A673 (cell line): ENCODE data around the gene PYGM. TPM values are rescaled to one million over a fixed set of nuclear protein-coding genes. Genes with fewer than 3 reads are reported as not detected.

Experiments used
- BruUV-seq: library from RNA; stranded (reverse); fragments of 400-500 nt; replicated peaks from 2 replicates; lab custom pipeline; 2021; lab: Mats Ljungman, UMichigan
- CTCF ChIA-PET: fragments of 300-600 bp; sonication (Branson Sonifier 250); formaldehyde crosslinking; loops from one replicate; lab custom pipeline; 2022; ENCODE audit warnings: antibody characterized with exemption; lab: Charles Lee
- POLR2A ChIA-PET: fragments of 300-600 bp; sonication (Branson Sonifier 250); formaldehyde crosslinking; loops from one replicate; lab custom pipeline; 2022; ENCODE audit warnings: antibody characterized with exemption; ENCODE audit not compliant: low non-redundant PET; lab: Charles Lee
- DNase-seq: peaks from one replicate; pipeline ENCODE4 v3.0.0-alpha.2; 2015; ENCODE audit warnings: low spot score
- H3K27ac ChIP-seq: fragments of 200-600 bp; sonication (generic); 2 replicates; pipeline ENCODE4 v1.5.1; 2016; ENCODE audit warnings: mixed run types, low read depth, mild to moderate bottlenecking, mixed read lengths, antibody characterized with exemption, low read length; ENCODE audit not compliant: poor library complexity, severe bottlenecking
- H3K27me3 ChIP-seq: fragments of 200-600 bp; sonication (generic); replicated peaks from 2 replicates; pipeline ENCODE4 v1.6.1; 2017; ENCODE audit warnings: mixed run types, low read depth, mild to moderate bottlenecking, mixed read lengths, antibody characterized with exemption, low read length; ENCODE audit not compliant: insufficient read depth, poor library complexity
- H3K36me3 ChIP-seq: fragments of 200-600 bp; sonication (generic); 2 replicates; pipeline ENCODE4 v1.6.1; 2016; ENCODE audit warnings: mixed run types, mild to moderate bottlenecking, mixed read lengths, antibody characterized with exemption, low read length; ENCODE audit not compliant: insufficient read depth, poor library complexity, severe bottlenecking
- H3K4me1 ChIP-seq: fragments of 200-600 bp; sonication (generic); 2 replicates; pipeline ENCODE4 v1.6.1; 2017; ENCODE audit warnings: mixed run types, mild to moderate bottlenecking, mixed read lengths, antibody characterized with exemption, low read length; ENCODE audit not compliant: insufficient read depth, poor library complexity, severe bottlenecking
- H3K4me3 ChIP-seq: fragments of 200-600 bp; sonication (generic); 2 replicates; pipeline ENCODE4 v1.5.1; 2016; ENCODE audit warnings: low read depth, mixed run types, mild to moderate bottlenecking, mixed read lengths, low read length; ENCODE audit not compliant: poor library complexity, severe bottlenecking
- H3K9me3 ChIP-seq: fragments of 200-600 bp; sonication (generic); 2 replicates; pipeline ENCODE4 v1.6.1; 2016; ENCODE audit warnings: mixed run types, low read depth, mild to moderate bottlenecking, mixed read lengths, antibody characterized with exemption, low read length; ENCODE audit not compliant: poor library complexity, severe bottlenecking
- CTCF ChIP-seq: fragments of 300-800, 200-600 bp; sonication (generic); conservative IDR thresholded peaks from 2 replicates; pipeline ENCODE4 v1.5.1; 2017; ENCODE audit warnings: low read depth, mild to moderate bottlenecking, antibody characterized with exemption, low read length, moderate library complexity, mixed read lengths
- EZH2 ChIP-seq: fragments of 200-600 bp; sonication (generic); IDR thresholded peaks from 2 replicates; pipeline ENCODE4 v1.6.1; 2017; ENCODE audit warnings: borderline replicate concordance, low read depth, mild to moderate bottlenecking, mixed read lengths, antibody characterized with exemption, low read length; ENCODE audit not compliant: poor library complexity, severe bottlenecking
- intact Hi-C: fragments of 100-400 bp; cut with micrococcal nuclease; formaldehyde crosslinking; loops from one replicate; pipeline ENCODE4 v1.10.0; 2022; ENCODE audit not compliant: unreplicated experiment
- total RNA-seq: library from RNA; stranded (reverse); gene quantifications from 2 replicates; pipeline ENCODE4 v1.2.3, GENCODE V29; 2021

PYGM gene
- total RNA-seq, 1 experiment from 2014 or later: 2.4 TPM

- no peak for DNase-seq
- Histone ChIP-seq H3K4me3 (peak overlapping the region; percentile 58), H3K27ac (no peak overlapping the region), H3K27me3 (peaks cover 27% of the 10 kb centered on the region), H3K4me1 (peaks cover 27% of the 10 kb centered on the region), H3K9me3 (no peaks in the 10 kb centered on the region), H3K36me3 (no peaks in the 10 kb centered on the region)
- POLR2A ChIA-PET: no interaction called here
- no TSS peak for BruUV-seq
- CTCF ChIA-PET: interaction anchor here (0.6 kb wide), 1 partner anchor 226 kb away, joined by 3 read pairs; no protein-coding TSS in a partner anchor
- intact Hi-C loops: no loop called here
- no peak for TF ChIP-seq CTCF
- no peak for TF ChIP-seq EZH2
Measured at GRCh38 chr11:64744544-64745188, 15.1 kb downstream of the PYGM start.

GRCh38 chr11:64743591-64744543, 15.9 kb downstream of the PYGM start, which contains the start of gene RASGRP2:
Gene RASGRP2, minus strand, starts transcription at chr11:64744142. Its CDS starts 1,276 bp downstream, at chr11:64742866.
- BruUV-seq: no TSS peak
- ChIA-PET CTCF (interaction anchor here (0.6 kb wide), 1 partner anchor 227 kb away, joined by 3 read pairs; no protein-coding TSS in a partner anchor), POLR2A (interaction anchor here (0.6 kb wide), 1 partner anchor 29 kb away, joined by 5 read pairs; no protein-coding TSS in a partner anchor)
- intact Hi-C loops: loop anchor here (2.0 kb wide), 1 partner anchor 55 kb away; no protein-coding TSS in a partner anchor
- Histone ChIP-seq H3K27me3 (peaks cover 27% of the 10 kb centered on the region), H3K4me1 (peaks cover 27% of the 10 kb centered on the region), H3K4me3 (peak within 1 kb of the TSS; percentile 58), H3K9me3 (no peaks in the 10 kb centered on the region), H3K27ac (no peak within 1 kb of the TSS), H3K36me3 (no peaks in the 10 kb centered on the region)
- DNase-seq: no peak
- TF ChIP-seq EZH2 (no peak), CTCF (peak; percentile 70)

- H3K27me3 ChIP-seq: peaks cover 27% of the 10 kb centered on the region
- CTCF ChIA-PET: interaction anchor here (0.6 kb wide), 1 partner anchor 836 kb away, joined by 4 read pairs; no protein-coding TSS in a partner anchor
- no peak for TF ChIP-seq EZH2
- TF ChIP-seq CTCF: peak; percentile 83
- no peaks in the 10 kb centered on the region for H3K9me3 ChIP-seq
- POLR2A ChIA-PET: interaction anchor here (0.6 kb wide), 1 partner anchor 29 kb away, joined by 5 read pairs; no protein-coding TSS in a partner anchor
- no peak for DNase-seq
- H3K27ac ChIP-seq: no peak overlapping the region
- peak overlapping the region; percentile 58 for H3K4me3 ChIP-seq
- peaks cover 27% of the 10 kb centered on the region for H3K4me1 ChIP-seq
- no peaks in the 10 kb centered on the region for H3K36me3 ChIP-seq
- intact Hi-C loops: loop anchor here (2.0 kb wide), 1 partner anchor 54 kb away; no protein-coding TSS in a partner anchor
- no TSS peak for BruUV-seq
Measured at GRCh38 chr11:64742889-64743590, 16.7 kb downstream of the PYGM start.
